Measurements from ENCODE around the gene KIAA0319L. TPM values are rescaled to one million over a fixed set of nuclear protein-coding genes. Genes with fewer than 3 reads are reported as not detected.

Gene KIAA0319L
- total and polyA plus RNA-seq, 4 donors: 27.0 to 107 (median 27.9) TPM

GRCh38 chr1:35518183-35518582, 39.0 kb downstream of the KIAA0319L start:
- TF ChIP-seq MAX (IDR thresholded peaks at IDR 0.05): no peak
- no peak for TF ChIP-seq HNF4A (conservative IDR thresholded peaks at IDR 0.05)
- TF ChIP-seq FOXA1 (IDR thresholded peaks at IDR 0.05): no peak
- TF ChIP-seq NR2F2 (IDR thresholded peaks at IDR 0.05): no peak
- no peak for TF ChIP-seq GABPA (IDR thresholded peaks at IDR 0.05 in 1 of 2, conservative IDR thresholded peaks at IDR 0.05 in 1 of 2)
- TF ChIP-seq REST (IDR thresholded peaks at IDR 0.05): no peak
- TF ChIP-seq RXRA (IDR thresholded peaks at IDR 0.05): no peak
- no peak for TF ChIP-seq TAF1 (conservative IDR thresholded peaks at IDR 0.05)
- TF ChIP-seq HNF4G (IDR thresholded peaks at IDR 0.05): no peak
- TF ChIP-seq EGR1 (IDR thresholded peaks at IDR 0.05; ENCODE audit: low read depth in 2 of 2): no peak
- Histone ChIP-seq H3K27ac (ENCODE audit: low read depth in 1 of 2, low read length in 2 of 2) (no peak overlapping the region), H3K4me1 (ENCODE audit: control insufficient read depth in 4 of 4, insufficient read depth in 4 of 4, low read length in 3 of 4) (no peaks in the 10 kb centered on the region), H3K36me3 (ENCODE audit: control insufficient read depth in 4 of 4, insufficient read depth in 3 of 4, low read depth in 1 of 4, low read length in 3 of 4) (peaks cover 0 to 4% (median 1%) of the 10 kb centered on the region in 4 donors), H3K9ac (ENCODE audit: low read depth in 1 of 2, low read length in 2 of 2) (no peak overlapping the region), H3K9me3 (ENCODE audit: control insufficient read depth in 4 of 4, low read length in 3 of 4) (peaks cover 0 to 4% (median under 1%) of the 10 kb centered on the region in 4 donors), H3K4me3 (ENCODE audit: low read depth in 1 of 3, low read length in 3 of 3) (no peak overlapping the region), H3K27me3 (ENCODE audit: control insufficient read depth in 4 of 4, insufficient read depth in 4 of 4, low read length in 3 of 4) (no peaks in the 10 kb centered on the region)
- no peak for DNase-seq (ENCODE audit: low spot score)
- WGBS: 98% methylated on average over 3 of the region's 3 CpGs

GRCh38 chr1:35511305-35511704, 45.9 kb downstream of the KIAA0319L start:
- Histone ChIP-seq H3K4me3 (ENCODE audit: low read depth in 1 of 3, low read length in 3 of 3) (no peak overlapping the region), H3K27ac (ENCODE audit: low read depth in 1 of 2, low read length in 2 of 2) (no peak overlapping the region), H3K27me3 (ENCODE audit: control insufficient read depth in 4 of 4, insufficient read depth in 4 of 4, low read length in 3 of 4) (no peaks in the 10 kb centered on the region), H3K4me1 (ENCODE audit: control insufficient read depth in 4 of 4, insufficient read depth in 4 of 4, low read length in 3 of 4) (peaks cover 0 to 2% (median 1%) of the 10 kb centered on the region in 4 donors), H3K9me3 (ENCODE audit: control insufficient read depth in 4 of 4, low read length in 3 of 4) (peaks cover 0 to 4% (median 0%) of the 10 kb centered on the region in 4 donors), H3K9ac (ENCODE audit: low read depth in 1 of 2, low read length in 2 of 2) (no peak overlapping the region), H3K36me3 (ENCODE audit: control insufficient read depth in 4 of 4, insufficient read depth in 3 of 4, low read depth in 1 of 4, low read length in 3 of 4) (peaks cover 0 to 5% (median 3%) of the 10 kb centered on the region in 4 donors)
- 97% methylated on average over 2 of the region's 2 CpGs for WGBS
- DNase-seq (ENCODE audit: low spot score): no peak
- TF ChIP-seq FOXA2 (IDR thresholded peaks at IDR 0.05) (no peak), HNF4A (conservative IDR thresholded peaks at IDR 0.05) (no peak), NR2F2 (IDR thresholded peaks at IDR 0.05) (no peak), HNF4G (IDR thresholded peaks at IDR 0.05) (no peak), RXRA (IDR thresholded peaks at IDR 0.05) (no peak), SP1 (IDR thresholded peaks at IDR 0.05) (no peak), CTCF (IDR thresholded peaks at IDR 0.05; ENCODE audit: low read depth, low read length, missing input control) (no peak), RAD21 (IDR thresholded peaks at IDR 0.05) (no peak), FOXA1 (IDR thresholded peaks at IDR 0.05) (no peak), ZBTB33 (IDR thresholded peaks at IDR 0.05) (no peak), YY1 (IDR thresholded peaks at IDR 0.05) (no peak), REST (IDR thresholded peaks at IDR 0.05) (no peak), JUND (IDR thresholded peaks at IDR 0.05) (no peak), MAX (IDR thresholded peaks at IDR 0.05) (no peak), EGR1 (IDR thresholded peaks at IDR 0.05; ENCODE audit: low read depth in 2 of 2) (no peak), GABPA (IDR thresholded peaks at IDR 0.05 in 1 of 2, conservative IDR thresholded peaks at IDR 0.05 in 1 of 2) (no peak), ATF3 (IDR thresholded peaks at IDR 0.05) (no peak), TAF1 (conservative IDR thresholded peaks at IDR 0.05) (no peak)

All from liver (tissue), 9 donors.